ENCODE results near the gene PPP1R3E.

PPP1R3E gene

DNA sequence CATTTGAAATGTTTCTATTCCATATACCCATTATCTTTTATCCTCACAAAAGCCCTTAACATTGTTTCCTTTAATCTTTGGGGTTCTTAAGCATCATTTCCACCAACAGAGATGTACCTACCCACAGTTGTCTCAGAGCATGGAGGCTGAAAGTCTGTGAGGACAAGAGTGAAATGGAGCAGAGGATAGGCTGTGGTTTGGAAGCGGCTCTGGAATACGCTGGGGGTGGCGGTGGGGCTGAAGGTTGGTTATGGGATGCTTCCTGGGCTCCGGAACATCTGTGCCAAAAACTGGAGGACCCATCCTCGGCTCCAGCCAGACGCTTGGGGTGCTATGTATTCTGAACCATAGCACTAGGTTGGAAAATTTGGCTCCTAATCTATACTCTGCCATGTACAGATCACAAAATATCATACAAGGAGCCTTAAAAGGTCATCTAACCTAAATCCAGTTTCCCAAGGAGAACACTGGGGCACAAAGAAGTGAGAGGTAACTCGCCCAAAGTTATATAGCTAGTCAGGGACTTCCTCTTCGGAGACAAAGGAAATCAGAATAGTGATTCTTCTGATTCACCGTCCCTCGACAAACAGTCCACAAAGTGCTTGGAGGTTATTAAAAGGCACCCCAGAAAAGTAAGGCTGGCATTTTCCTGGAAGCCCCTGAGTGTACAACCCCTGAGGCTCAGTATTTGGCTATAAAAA is 2.5 kb downstream of the PPP1R3E start:
- no peaks in the 10 kb centered on the region for H3K27me3 ChIP-seq (ENCODE audit: insufficient read depth, poor library complexity, severe bottlenecking)
- no peaks in the 10 kb centered on the region for H3K9me3 ChIP-seq (ENCODE audit: severe bottlenecking)
- TF ChIP-seq, protein P1, sequence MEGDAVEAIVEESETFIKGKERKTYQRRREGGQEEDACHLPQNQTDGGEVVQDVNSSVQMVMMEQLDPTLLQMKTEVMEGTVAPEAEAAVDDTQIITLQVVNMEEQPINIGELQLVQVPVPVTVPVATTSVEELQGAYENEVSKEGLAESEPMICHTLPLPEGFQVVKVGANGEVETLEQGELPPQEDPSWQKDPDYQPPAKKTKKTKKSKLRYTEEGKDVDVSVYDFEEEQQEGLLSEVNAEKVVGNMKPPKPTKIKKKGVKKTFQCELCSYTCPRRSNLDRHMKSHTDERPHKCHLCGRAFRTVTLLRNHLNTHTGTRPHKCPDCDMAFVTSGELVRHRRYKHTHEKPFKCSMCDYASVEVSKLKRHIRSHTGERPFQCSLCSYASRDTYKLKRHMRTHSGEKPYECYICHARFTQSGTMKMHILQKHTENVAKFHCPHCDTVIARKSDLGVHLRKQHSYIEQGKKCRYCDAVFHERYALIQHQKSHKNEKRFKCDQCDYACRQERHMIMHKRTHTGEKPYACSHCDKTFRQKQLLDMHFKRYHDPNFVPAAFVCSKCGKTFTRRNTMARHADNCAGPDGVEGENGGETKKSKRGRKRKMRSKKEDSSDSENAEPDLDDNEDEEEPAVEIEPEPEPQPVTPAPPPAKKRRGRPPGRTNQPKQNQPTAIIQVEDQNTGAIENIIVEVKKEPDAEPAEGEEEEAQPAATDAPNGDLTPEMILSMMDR (IDR thresholded peaks at IDR 0.05; ENCODE audit: poor library complexity, severe bottlenecking): peak; percentile 41
- ATAC-seq (ENCODE audit: low read depth): no peak
- H3K36me3 ChIP-seq (ENCODE audit: low read depth): no peaks in the 10 kb centered on the region
- H3K4me3 ChIP-seq (ENCODE audit: severe bottlenecking): peak overlapping the region; percentile 68
- DNase-seq (ENCODE audit: low spot score): no peak
- peak overlapping the region; percentile 73 for H3K27ac ChIP-seq (ENCODE audit: poor library complexity, severe bottlenecking)
- peaks cover 12% of the 10 kb centered on the region for H3K4me1 ChIP-seq (ENCODE audit: insufficient read depth, poor library complexity, severe bottlenecking)

DNA sequence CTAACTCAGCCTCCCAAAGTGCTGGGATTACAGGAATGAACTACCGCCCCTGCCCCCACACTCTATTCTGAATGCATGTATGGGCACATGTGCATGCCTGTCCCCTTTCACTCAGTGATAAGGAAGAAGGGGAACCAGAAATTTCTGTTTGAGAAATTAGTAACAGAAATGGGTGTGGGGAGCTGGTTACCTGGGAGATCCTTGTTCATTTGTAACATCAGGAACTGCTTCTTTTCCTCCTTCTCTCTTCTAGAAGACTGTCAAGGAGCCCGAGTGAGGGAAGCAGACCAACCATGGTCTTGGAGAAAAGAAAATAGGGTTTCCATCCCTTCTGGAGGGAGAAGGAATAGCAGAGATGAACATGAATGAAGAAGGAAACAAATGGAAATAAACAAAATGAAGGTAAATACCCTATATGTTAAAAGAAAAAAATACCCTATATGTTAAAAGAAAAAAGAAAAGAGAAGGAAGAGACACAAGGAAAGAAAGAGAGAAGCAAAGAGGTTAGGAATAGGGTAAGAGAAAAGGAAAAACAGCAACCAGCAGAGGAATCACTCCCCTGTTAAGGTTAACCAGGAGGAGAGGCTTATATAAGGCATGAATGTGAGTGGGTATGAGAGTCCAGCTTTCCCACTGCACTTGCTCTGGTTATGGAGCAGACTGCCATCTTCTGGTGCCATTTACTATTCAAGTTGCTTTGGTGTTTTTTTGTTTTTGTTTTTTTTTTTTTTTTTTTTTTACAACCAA is 3.3 kb downstream of the PPP1R3E start:
- ATAC-seq (ENCODE audit: low read depth) (no peak), DNase-seq (ENCODE audit: low spot score) (no peak)
- TF ChIP-seq, protein P1 (IDR thresholded peaks at IDR 0.05; ENCODE audit: poor library complexity, severe bottlenecking): peak; percentile 71
- Histone ChIP-seq H3K27me3 (ENCODE audit: insufficient read depth, poor library complexity, severe bottlenecking) (no peaks in the 10 kb centered on the region), H3K9me3 (ENCODE audit: severe bottlenecking) (no peaks in the 10 kb centered on the region), H3K4me1 (ENCODE audit: insufficient read depth, poor library complexity, severe bottlenecking) (peaks cover 12% of the 10 kb centered on the region), H3K36me3 (ENCODE audit: low read depth) (no peaks in the 10 kb centered on the region), H3K4me3 (ENCODE audit: severe bottlenecking) (no peak overlapping the region), H3K27ac (ENCODE audit: poor library complexity, severe bottlenecking) (peak overlapping the region; percentile 73)

DNA sequence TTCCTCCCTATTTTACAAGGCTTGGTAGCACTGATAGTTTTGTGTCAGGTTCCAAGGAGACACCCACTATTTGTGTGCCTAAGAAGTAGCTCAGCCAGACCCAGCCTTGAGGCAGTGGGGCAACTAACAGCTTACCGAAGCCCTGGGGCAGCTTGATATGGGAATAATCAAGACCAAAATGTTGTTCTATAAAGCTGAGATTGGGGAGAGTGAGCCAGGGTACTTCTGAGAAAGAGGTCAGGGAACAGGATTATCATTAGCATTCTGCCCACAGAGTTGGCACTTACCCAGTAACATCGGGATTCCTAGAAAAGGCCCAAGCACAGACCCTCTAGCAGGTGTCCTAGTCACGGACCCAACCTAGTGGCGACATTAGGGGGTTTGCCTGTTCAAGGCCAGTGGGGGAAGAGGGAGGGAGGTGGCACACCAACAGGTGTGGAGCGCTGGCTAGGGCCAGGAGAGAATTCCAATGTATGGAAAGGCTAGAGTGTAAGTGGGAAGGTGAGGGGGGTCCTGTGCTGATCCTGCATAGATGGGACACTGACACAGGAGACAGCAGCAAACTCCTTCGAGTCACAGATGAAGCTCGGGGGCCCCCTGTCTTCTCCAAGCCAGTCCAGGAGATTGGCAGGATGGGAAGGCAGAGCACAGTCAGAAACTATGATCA is 4.9 kb downstream of the PPP1R3E start:
- ATAC-seq (ENCODE audit: low read depth): no peak
- no peak overlapping the region for H3K4me3 ChIP-seq (ENCODE audit: severe bottlenecking)
- no peaks in the 10 kb centered on the region for H3K27me3 ChIP-seq (ENCODE audit: insufficient read depth, poor library complexity, severe bottlenecking)
- H3K9me3 ChIP-seq (ENCODE audit: severe bottlenecking): no peaks in the 10 kb centered on the region
- TF ChIP-seq, protein P1 (IDR thresholded peaks at IDR 0.05; ENCODE audit: poor library complexity, severe bottlenecking): no peak
- no peak overlapping the region for H3K27ac ChIP-seq (ENCODE audit: poor library complexity, severe bottlenecking)
- no peak for DNase-seq (ENCODE audit: low spot score)
- no peaks in the 10 kb centered on the region for H3K36me3 ChIP-seq (ENCODE audit: low read depth)
- peaks cover 12% of the 10 kb centered on the region for H3K4me1 ChIP-seq (ENCODE audit: insufficient read depth, poor library complexity, severe bottlenecking)

DNA sequence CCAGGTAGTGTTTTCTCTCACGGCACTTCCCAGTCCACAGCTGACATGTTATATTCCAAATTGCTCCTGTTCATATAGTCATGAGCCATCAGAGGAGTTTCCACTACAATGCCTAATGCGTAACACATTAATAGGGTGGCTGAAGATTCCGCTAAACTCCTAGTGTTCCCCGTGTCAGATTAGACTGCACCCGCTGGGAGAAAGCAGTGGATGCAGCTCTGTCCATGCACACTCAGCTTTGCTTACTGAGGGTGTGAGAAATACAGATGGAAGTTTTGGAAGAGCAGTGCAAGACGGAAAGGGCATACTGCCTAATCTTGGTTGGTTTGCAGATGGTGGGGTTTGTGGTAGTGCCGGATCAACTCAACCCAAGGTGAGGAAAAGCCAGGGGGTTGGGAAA is 5.6 kb downstream of the PPP1R3E start:
- H3K4me1 ChIP-seq (ENCODE audit: insufficient read depth, poor library complexity, severe bottlenecking): peaks cover 12% of the 10 kb centered on the region
- H3K36me3 ChIP-seq (ENCODE audit: low read depth): no peaks in the 10 kb centered on the region
- no peak for ATAC-seq (ENCODE audit: low read depth)
- no peak for DNase-seq (ENCODE audit: low spot score)
- TF ChIP-seq, protein P1 (IDR thresholded peaks at IDR 0.05; ENCODE audit: poor library complexity, severe bottlenecking): no peak
- no peak overlapping the region for H3K27ac ChIP-seq (ENCODE audit: poor library complexity, severe bottlenecking)
- H3K9me3 ChIP-seq (ENCODE audit: severe bottlenecking): no peaks in the 10 kb centered on the region
- no peaks in the 10 kb centered on the region for H3K27me3 ChIP-seq (ENCODE audit: insufficient read depth, poor library complexity, severe bottlenecking)
- H3K4me3 ChIP-seq (ENCODE audit: severe bottlenecking): no peak overlapping the region

Data from RWPE2 (cell line).